DND-41 (cell line): Measurements from ENCODE around the gene PCNX2.
A peak's percentile ranks its signal among the peaks of the same experiment; 100 is the strongest.

ENCODE experiments used
- ATAC-seq: fragments of 200-7000 bp; cut with Tn5 transposase; 3 replicates; pipeline ENCODE4 v1.9.1; 2021; ENCODE audit warnings: low read depth; ENCODE audit not compliant: insufficient read depth
- DNase-seq: peaks from one replicate; pipeline ENCODE4 v3.0.0-alpha.2; 2020
- H2AFZ ChIP-seq: 2 replicates; pipeline ENCODE4 v1.6.0; 2012; ENCODE audit warnings: low read depth, low read length
- H3K27ac ChIP-seq: 2 replicates; pipeline ENCODE4 v1.5.1; 2012; ENCODE audit warnings: low read length, inconsistent platforms
- H3K27me3 ChIP-seq: fragments of 200-600 bp; sonication (generic); 2 replicates; pipeline ENCODE4 v1.6.0; 2012; ENCODE audit warnings: low read length, mild to moderate bottlenecking, inconsistent platforms; ENCODE audit not compliant: insufficient read depth, poor library complexity
- H3K36me3 ChIP-seq: 2 replicates; pipeline ENCODE4 v1.5.1; 2012; ENCODE audit warnings: low read length, inconsistent platforms; ENCODE audit not compliant: insufficient read depth
- H3K4me1 ChIP-seq: 2 replicates; pipeline ENCODE4 v1.5.1; 2012; ENCODE audit warnings: mild to moderate bottlenecking, low read length; ENCODE audit not compliant: insufficient read depth
- H3K4me2 ChIP-seq: 2 replicates; pipeline ENCODE4 v1.6.0; 2012; ENCODE audit warnings: mild to moderate bottlenecking, moderate library complexity, low read length, inconsistent platforms; ENCODE audit not compliant: insufficient read depth
- H3K4me3 ChIP-seq, 2 experiments: fragments of 200-600 bp in 1 of 2; shearing (Covaris generic) in 1 of 2; 2 replicates each; pipeline ENCODE4 v1.5.1; 2012 to 2016; ENCODE audit warnings: inconsistent platforms in 2 of 2, low read length in 2 of 2, mild to moderate bottlenecking in 2 of 2, low read depth in 1 of 2, moderate library complexity in 1 of 2
- H3K79me2 ChIP-seq: 2 replicates; pipeline ENCODE4 v1.6.0; 2012; ENCODE audit warnings: low read length, inconsistent platforms; ENCODE audit not compliant: insufficient read depth
- H3K9ac ChIP-seq: 2 replicates; pipeline ENCODE4 v1.6.0; 2012; ENCODE audit warnings: low read depth, mild to moderate bottlenecking, inconsistent platforms, low read length, moderate library complexity
- H3K9me3 ChIP-seq: 2 replicates; pipeline ENCODE4 v1.5.1; 2012; ENCODE audit warnings: low read length, moderate library complexity, mild to moderate bottlenecking, inconsistent platforms; ENCODE audit not compliant: insufficient read depth, severe bottlenecking
- H4K20me1 ChIP-seq: 2 replicates; pipeline ENCODE4 v1.6.0; 2012; ENCODE audit warnings: low read length; ENCODE audit not compliant: insufficient read depth
- CTCF ChIP-seq: IDR thresholded peaks from 2 replicates; pipeline ENCODE4 v1.5.1; 2012; ENCODE audit warnings: borderline replicate concordance, low read length, moderate library complexity, mild to moderate bottlenecking; ENCODE audit not compliant: poor library complexity, severe bottlenecking; ENCODE audit errors: extremely low read depth
- EZH2 ChIP-seq: IDR thresholded peaks from 3 replicates; pipeline ENCODE4 v1.6.1; 2012; ENCODE audit warnings: borderline replicate concordance, low read depth, mild to moderate bottlenecking, moderate library complexity, low read length, inconsistent platforms; ENCODE audit not compliant: severe bottlenecking

Gene PCNX2

GRCh38 chr1:233331676-233332519 is 36.4 kb upstream of the PCNX2 start:
- Histone ChIP-seq H3K9me3 (no peaks in the 10 kb centered on the region), H3K4me1 (peaks cover 14% of the 10 kb centered on the region), H3K27me3 (no peaks in the 10 kb centered on the region), H4K20me1 (no peaks in the 10 kb centered on the region), H3K4me3 (no peak overlapping the region), H3K27ac (no peak overlapping the region), H3K36me3 (no peaks in the 10 kb centered on the region), H3K4me2 (no peak overlapping the region), H3K79me2 (no peaks in the 10 kb centered on the region), H3K9ac (no peak overlapping the region), H2AFZ (no peak overlapping the region)
- DNase-seq (no peak), ATAC-seq (no peak)
- TF ChIP-seq EZH2, result no peak
- TF ChIP-seq CTCF, result no peak

- Histone ChIP-seq H3K79me2 (no peaks in the 10 kb centered on the region), H3K4me2 (peak overlapping the region; percentile 84), H3K27me3 (no peaks in the 10 kb centered on the region), H4K20me1 (no peaks in the 10 kb centered on the region), H3K36me3 (no peaks in the 10 kb centered on the region), H3K4me3 (peak overlapping the region in 1 of 2 experiments; percentile 55; a peak in 3 of 4 replicates), H3K9ac (peak overlapping the region; percentile 49; the same call in 1 of the 2 replicates), H3K27ac (no peak overlapping the region), H3K4me1 (peaks cover 14% of the 10 kb centered on the region), H2AFZ (peak overlapping the region; percentile 65), H3K9me3 (no peaks in the 10 kb centered on the region)
- ATAC-seq (peak; percentile 34), DNase-seq (peak; percentile 6)
- TF ChIP-seq EZH2 (no peak), CTCF (no peak)
These were observed 32.8 kb upstream of the PCNX2 start for GRCh38 chr1:233328142-233328921.

GRCh38 chr1:233327651-233328141 is 32.2 kb upstream of the PCNX2 start, which contains the start of gene MAP3K21:
Gene MAP3K21 (plus strand): TSS chr1:233327724. CDS start chr1:233328029, 305 bp downstream.
- no peak for DNase-seq
- H3K27ac ChIP-seq, result no peak within 1 kb of the TSS

More at GRCh38 chr1:233327651-233328141, 32.2 kb upstream of the PCNX2 start, which contains the start of gene MAP3K21:
- Histone ChIP-seq H3K9me3 (no peaks in the 10 kb centered on the region), H3K4me2 (peak within 1 kb of the TSS; percentile 84), H3K9ac (peak within 1 kb of the TSS; percentile 49; the same call in 1 of the 2 replicates), H3K79me2 (no peaks in the 10 kb centered on the region), H3K36me3 (no peaks in the 10 kb centered on the region), H3K4me3 (peak within 1 kb of the TSS in 1 of 2 experiments; percentile 55; a peak in 3 of 4 replicates), H4K20me1 (no peaks in the 10 kb centered on the region), H3K4me1 (peaks cover 14% of the 10 kb centered on the region), H2AFZ (peak within 1 kb of the TSS; percentile 65), H3K27me3 (peaks cover 3% of the 10 kb centered on the region)
- ATAC-seq, result peak; percentile 70
- TF ChIP-seq CTCF, result no peak
- no peak for TF ChIP-seq EZH2
